ENCODE results near the gene ATP9B. TPM values are rescaled to one million over a fixed set of nuclear protein-coding genes. Genes with fewer than 3 reads are reported as not detected.

ATP9B gene
- total RNA-seq, 1 donor, result 35.4 TPM

DNA sequence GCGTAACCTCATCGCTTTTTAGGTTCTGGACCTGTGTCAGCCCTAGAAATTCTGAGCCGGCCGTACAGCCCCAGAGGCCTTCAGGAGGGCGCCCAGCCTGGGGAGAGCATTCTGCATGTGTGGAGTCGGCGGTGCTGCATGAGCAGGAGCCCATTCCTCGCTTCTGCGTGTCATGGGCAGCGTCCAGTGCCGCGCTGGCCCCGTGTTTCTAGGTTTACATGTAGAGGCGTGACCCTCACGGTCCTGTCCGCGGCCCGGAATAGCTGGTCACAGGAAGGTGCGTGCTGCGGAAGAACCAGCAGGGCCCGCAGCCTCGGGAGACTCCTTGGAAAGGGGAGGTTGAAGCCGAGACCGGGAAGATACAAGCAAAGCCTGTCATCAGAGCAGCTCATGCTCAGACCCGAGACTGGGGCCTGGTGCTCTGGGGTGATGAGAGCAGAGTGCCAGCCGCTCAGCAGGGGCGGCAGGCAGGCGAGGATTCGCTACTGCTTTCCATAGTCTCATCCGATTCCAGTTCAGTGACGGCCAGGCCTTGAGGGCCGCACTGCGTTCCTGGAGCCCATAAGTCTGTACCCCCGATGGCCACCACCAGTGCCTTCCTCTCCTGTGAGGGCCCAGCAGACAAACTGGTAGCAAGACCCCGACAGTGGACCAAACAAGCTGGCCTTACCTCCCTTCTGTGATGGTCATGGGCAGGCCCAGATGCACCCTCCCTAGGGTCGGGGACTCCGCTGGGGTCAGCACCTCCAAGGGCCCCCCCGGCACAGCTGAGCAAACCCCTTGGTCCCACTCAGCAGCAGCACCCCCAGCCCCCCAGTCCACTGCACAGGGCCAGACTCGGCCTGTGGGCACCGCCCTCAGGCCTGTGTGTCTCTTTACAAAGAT lies 311.0 kb downstream of the ATP9B start:
- TF ChIP-seq, protein P1, sequence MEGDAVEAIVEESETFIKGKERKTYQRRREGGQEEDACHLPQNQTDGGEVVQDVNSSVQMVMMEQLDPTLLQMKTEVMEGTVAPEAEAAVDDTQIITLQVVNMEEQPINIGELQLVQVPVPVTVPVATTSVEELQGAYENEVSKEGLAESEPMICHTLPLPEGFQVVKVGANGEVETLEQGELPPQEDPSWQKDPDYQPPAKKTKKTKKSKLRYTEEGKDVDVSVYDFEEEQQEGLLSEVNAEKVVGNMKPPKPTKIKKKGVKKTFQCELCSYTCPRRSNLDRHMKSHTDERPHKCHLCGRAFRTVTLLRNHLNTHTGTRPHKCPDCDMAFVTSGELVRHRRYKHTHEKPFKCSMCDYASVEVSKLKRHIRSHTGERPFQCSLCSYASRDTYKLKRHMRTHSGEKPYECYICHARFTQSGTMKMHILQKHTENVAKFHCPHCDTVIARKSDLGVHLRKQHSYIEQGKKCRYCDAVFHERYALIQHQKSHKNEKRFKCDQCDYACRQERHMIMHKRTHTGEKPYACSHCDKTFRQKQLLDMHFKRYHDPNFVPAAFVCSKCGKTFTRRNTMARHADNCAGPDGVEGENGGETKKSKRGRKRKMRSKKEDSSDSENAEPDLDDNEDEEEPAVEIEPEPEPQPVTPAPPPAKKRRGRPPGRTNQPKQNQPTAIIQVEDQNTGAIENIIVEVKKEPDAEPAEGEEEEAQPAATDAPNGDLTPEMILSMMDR (IDR thresholded peaks at IDR 0.05; ENCODE audit: insufficient read depth, low read depth, low read length), result no peak
- no peak overlapping the region for H3K4me3 ChIP-seq (ENCODE audit: low read depth, low read length)

DNA sequence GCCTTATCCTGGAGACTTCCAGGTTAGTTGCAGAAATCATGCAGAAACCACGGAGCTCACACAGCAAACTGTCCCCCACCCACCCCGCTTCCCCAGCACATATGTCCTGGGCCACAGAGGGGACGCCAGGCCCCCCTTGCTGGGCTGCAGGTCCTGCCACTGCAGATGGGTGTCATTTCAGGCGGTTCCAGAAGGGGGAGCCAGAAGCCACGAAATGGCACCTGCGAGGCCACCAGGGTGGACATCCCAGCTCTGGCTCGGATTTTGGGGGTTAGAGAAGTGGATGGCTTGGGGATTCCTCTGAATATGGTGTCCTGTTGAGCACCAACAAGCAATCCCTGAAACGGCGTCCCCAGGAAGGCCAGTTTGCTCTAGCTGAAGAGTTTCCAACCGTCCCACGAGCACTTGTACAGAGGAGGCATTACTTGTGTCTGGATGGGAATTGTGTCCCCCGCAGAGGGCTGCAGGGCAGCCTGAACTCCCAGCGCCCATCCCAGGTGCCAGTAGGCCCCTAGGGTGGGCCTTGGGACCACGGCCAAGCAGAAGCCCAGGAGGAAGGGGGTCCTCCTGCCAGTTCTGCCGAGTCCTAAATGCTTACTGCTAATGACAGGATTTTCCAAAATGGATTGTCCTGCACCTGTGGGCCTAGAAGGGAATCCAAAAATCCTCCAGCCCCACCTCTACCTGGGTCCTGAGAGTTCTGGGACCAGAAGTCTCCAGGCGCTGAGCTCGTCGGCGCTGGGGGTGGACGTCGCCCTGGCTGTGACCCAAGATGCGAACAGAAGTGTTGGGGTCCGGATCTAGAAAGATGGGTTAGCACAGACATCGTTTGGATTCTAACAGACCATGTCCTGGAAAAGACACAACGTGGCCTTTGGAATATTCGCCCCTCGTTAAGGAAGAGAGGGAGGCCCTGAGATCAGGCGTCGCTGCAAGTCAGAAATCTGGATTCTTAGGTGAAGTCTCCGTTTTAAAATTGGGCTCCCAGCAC lies 311.9 kb downstream of the ATP9B start:
- peak; percentile 50 for DNase-seq (ENCODE audit: low read depth)
- no peak overlapping the region for H3K4me3 ChIP-seq (ENCODE audit: low read depth, low read length)
- TF ChIP-seq, protein P1 (IDR thresholded peaks at IDR 0.05; ENCODE audit: insufficient read depth, low read depth, low read length), result peak; percentile 84

More for the DNA sequence above, 311.0 kb downstream of the ATP9B start:
- no peak for DNase-seq (ENCODE audit: low read depth)

DNA sequence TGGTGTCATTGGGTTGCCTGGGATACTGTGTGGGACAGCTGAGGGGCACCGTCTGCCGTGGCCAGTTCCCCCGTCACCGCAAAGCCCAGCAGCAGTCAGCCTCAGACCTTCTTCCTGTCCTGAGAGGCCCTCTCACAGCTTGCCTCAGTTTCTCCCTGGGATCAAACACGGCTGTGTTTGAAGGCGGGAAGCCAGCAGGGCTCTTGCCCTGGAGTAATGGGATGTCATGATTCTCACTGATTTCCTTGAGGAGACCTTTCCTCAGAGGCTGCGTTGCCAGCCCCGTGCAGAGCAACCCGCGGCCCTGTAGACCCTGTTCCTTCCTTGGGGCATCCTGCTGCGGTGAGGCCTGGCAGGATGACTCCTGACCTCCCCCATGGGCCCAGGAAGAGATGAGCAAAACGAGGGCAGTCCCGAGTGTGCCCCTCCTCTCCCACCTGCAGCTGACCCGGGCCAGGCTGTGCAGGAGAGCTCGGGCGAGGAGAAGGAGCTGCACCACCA lies 312.7 kb downstream of the ATP9B start:
- TF ChIP-seq, protein P1 (IDR thresholded peaks at IDR 0.05; ENCODE audit: insufficient read depth, low read depth, low read length), result no peak
- H3K4me3 ChIP-seq (ENCODE audit: low read depth, low read length), result no peak overlapping the region
- no peak for DNase-seq (ENCODE audit: low read depth)

DNA sequence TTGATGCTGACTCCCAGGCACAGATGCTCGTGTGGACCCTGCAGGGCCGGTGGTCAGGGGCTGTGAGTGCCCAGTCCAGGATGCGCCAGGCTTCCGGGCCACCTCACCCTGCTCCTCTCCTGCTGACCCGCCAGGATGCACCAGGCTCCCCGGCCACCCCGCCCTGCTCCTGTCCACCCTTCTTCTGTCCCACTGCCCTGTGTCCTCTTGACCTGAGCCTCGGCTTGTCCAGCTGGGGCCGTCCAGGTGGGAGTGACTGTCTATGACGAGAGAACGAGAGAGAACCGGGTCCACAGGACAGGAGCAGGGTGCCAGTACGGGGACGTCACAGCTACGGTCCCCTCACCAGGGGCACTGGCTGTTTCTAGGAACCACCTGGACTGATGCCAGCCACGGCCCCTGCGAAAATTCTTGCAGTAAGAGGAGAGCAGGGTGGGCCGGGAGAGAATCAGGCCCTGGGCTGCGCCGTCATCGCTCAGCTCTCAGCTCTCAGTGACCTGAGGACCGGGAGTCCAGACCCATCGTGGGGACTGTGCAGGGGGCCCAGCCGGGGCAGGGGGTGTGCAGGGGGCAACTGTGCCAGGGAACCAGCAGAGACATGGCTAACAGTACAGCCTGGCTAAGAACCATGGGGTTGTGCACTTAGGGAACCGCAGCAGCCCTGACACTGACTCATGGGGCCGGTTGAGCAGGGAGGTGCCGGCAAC lies 313.6 kb downstream of the ATP9B start:
- H3K4me3 ChIP-seq (ENCODE audit: low read depth, low read length), result no peak overlapping the region
- DNase-seq (ENCODE audit: low read depth), result no peak
- TF ChIP-seq, protein P1 (IDR thresholded peaks at IDR 0.05; ENCODE audit: insufficient read depth, low read depth, low read length), result no peak

DNA sequence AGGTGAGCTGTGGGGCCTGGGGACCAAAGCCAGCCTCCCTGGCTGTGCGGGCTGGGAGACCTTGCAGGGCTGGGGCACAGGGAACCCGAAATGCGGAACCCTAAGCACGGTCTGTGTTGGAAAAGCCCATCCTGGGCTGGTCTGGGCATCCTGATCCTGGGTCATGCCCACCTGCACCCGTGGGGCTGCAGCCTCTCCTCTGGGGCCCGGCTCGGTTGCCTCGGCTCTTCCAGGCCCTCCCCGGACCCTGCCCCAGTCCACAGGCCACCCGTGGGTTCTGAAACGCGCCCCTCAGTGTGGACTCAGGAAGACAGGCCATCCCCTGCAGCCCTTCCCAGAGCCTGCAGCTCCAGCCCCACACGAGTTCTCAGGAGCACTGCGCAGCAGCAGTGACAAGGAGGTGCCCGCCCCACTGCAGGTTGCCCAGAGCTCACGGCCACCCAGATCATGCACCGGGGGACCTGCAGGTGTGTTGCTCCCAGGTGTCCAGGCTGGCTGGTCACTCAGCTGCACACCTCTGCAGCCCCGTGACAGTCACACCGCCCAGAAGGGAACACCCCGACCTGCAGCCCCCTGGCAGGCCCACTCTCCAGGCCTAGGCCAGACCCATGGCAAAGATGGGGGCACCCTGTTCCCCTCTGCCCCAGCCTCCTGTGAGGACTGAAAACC lies 314.3 kb downstream of the ATP9B start:
- DNase-seq (ENCODE audit: low read depth), result no peak
- no peak overlapping the region for H3K4me3 ChIP-seq (ENCODE audit: low read depth, low read length)
- TF ChIP-seq, protein P1 (IDR thresholded peaks at IDR 0.05; ENCODE audit: insufficient read depth, low read depth, low read length), result no peak

All from fibroblast of villous mesenchyme (primary cell).